Measurements from ENCODE around the gene COQ3. TPM values are rescaled to one million over a fixed set of nuclear protein-coding genes. Genes with fewer than 3 reads are reported as not detected.
A peak's percentile ranks its signal among the peaks of the same experiment; 100 is the strongest.

Gene COQ3
- total RNA-seq, 1 experiment from 2014 or later = 10.9 TPM

- H3K79me2 ChIP-seq (ENCODE audit: insufficient read depth, low read length) = no peaks in the 10 kb centered on the region
- H2BK120ac ChIP-seq (ENCODE audit: low read depth, low read length, poor library complexity, severe bottlenecking) = no peak overlapping the region
- TF ChIP-seq, protein P1, sequence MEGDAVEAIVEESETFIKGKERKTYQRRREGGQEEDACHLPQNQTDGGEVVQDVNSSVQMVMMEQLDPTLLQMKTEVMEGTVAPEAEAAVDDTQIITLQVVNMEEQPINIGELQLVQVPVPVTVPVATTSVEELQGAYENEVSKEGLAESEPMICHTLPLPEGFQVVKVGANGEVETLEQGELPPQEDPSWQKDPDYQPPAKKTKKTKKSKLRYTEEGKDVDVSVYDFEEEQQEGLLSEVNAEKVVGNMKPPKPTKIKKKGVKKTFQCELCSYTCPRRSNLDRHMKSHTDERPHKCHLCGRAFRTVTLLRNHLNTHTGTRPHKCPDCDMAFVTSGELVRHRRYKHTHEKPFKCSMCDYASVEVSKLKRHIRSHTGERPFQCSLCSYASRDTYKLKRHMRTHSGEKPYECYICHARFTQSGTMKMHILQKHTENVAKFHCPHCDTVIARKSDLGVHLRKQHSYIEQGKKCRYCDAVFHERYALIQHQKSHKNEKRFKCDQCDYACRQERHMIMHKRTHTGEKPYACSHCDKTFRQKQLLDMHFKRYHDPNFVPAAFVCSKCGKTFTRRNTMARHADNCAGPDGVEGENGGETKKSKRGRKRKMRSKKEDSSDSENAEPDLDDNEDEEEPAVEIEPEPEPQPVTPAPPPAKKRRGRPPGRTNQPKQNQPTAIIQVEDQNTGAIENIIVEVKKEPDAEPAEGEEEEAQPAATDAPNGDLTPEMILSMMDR (conservative IDR thresholded peaks at IDR 0.05) = no peak
- peaks cover 8% of the 10 kb centered on the region; the same call in 1 of the 2 replicates for H3K4me1 ChIP-seq (ENCODE audit: insufficient read depth, low read length)
- Mint-ChIP-seq H3K27me3 (ENCODE audit: low read depth) (peaks cover 13% of the 10 kb centered on the region), H3K4me1 (peaks cover 39 to 41% of the 10 kb centered on the region in 2 experiments), H3K36me3 (ENCODE audit: insufficient read depth in 1 of 3, low read depth in 3 of 3) (peaks cover 0 to 4% (median 1%) of the 10 kb centered on the region in 3 experiments; a peak in 1 of 7 replicates), H3K27ac (peak overlapping the region in 1 of 3 experiments; percentile 24; a peak in 1 of 7 replicates), H3K9me3 (no peaks in the 10 kb centered on the region), H3K4me3 (no peak overlapping the region)
- WGBS (ENCODE audit: extremely low coverage, insufficient read length, low lambda C conversion rate) = no CpG with 5 or more reads among the region's 10 CpGs
- H3K27me3 ChIP-seq (ENCODE audit: insufficient read depth, low read length) = no peaks in the 10 kb centered on the region
- H2AFZ ChIP-seq (ENCODE audit: low read length) = no peak overlapping the region
- no peak overlapping the region for H4K5ac ChIP-seq (ENCODE audit: insufficient read length, low read depth, low read length)
- no peak overlapping the region for H2BK15ac ChIP-seq (ENCODE audit: low read depth, low read length)
- no peak overlapping the region for H3K27ac ChIP-seq (ENCODE audit: insufficient read length, low read depth, low read length)
- no peaks in the 10 kb centered on the region for H3K9me3 ChIP-seq (ENCODE audit: control insufficient read depth, low read depth, low read length)
- H2AK5ac ChIP-seq (ENCODE audit: insufficient read length, low read length) = no peak overlapping the region
- no peak overlapping the region for H3K14ac ChIP-seq (ENCODE audit: insufficient read depth, low read length)
- no peak overlapping the region for H3K23ac ChIP-seq (ENCODE audit: insufficient read length, low read depth, low read length)
- no peak overlapping the region for H4K91ac ChIP-seq (ENCODE audit: insufficient read length, low read depth, low read length)
- no peak overlapping the region for H3K4me2 ChIP-seq (ENCODE audit: insufficient read depth, insufficient read length, low read length)
- no peaks in the 10 kb centered on the region for H4K20me1 ChIP-seq (ENCODE audit: control insufficient read depth, insufficient read depth, insufficient read length)
- no peak overlapping the region for H2BK12ac ChIP-seq (ENCODE audit: insufficient read length, low read depth, low read length)
- no peak overlapping the region for H3K18ac ChIP-seq (ENCODE audit: insufficient read length, low read depth, low read length)
- no peak overlapping the region for H2BK5ac ChIP-seq (ENCODE audit: insufficient read length, low read length)
- no peak overlapping the region for H3K4ac ChIP-seq (ENCODE audit: low read depth, low read length)
- H3K23me2 ChIP-seq (ENCODE audit: insufficient read length, low read depth, low read length, poor library complexity, severe bottlenecking) = peaks cover 8% of the 10 kb centered on the region
- H3K9ac ChIP-seq (ENCODE audit: extremely low read depth, insufficient read length, low read length) = no peak overlapping the region
- no peak overlapping the region for H2BK20ac ChIP-seq (ENCODE audit: low read depth, low read length, poor library complexity, severe bottlenecking)
- no peak for DNase-seq
- no peak overlapping the region for H3K56ac ChIP-seq (ENCODE audit: insufficient read length, low read depth, low read length)
- no peak overlapping the region for H3T11ph ChIP-seq (ENCODE audit: low read length)
- no peak overlapping the region for H4K8ac ChIP-seq (replicated peaks; ENCODE audit: insufficient read length, low read depth, low read length)
- H3K79me1 ChIP-seq (ENCODE audit: insufficient read depth, low read depth, low read length, poor library complexity, severe bottlenecking) = no peaks in the 10 kb centered on the region
These were observed 47.4 kb downstream of the COQ3 start for GRCh38 chr6:99346595-99346994.

Data from H9 (cell line).